Measurements from ENCODE around the gene FBXO46. TPM values are rescaled to one million over a fixed set of nuclear protein-coding genes. Genes with fewer than 3 reads are reported as not detected.

The FBXO46 gene
- total and polyA plus RNA-seq, 2 donors (not counting 1 experiment from before 2014, with no cell fraction given) = 19.9 to 44.5 TPM

GRCh38 chr19:45757695-45758094 is 27.0 kb upstream of the FBXO46 start:
- no peak for ATAC-seq (ENCODE audit: low read depth)
- Histone ChIP-seq H3K79me2 (ENCODE audit: control insufficient read depth, insufficient read depth, low read length) (no peaks in the 10 kb centered on the region), H3K27me3 (replicated peaks in 1 of 4; ENCODE audit: control extremely low read depth in 1 of 4, control insufficient read depth in 3 of 4, insufficient read depth in 4 of 4, low read length in 3 of 4) (peaks cover 0 to 5% (median 0%) of the 10 kb centered on the region in 4 experiments), H3K27ac (ENCODE audit: low read length in 2 of 2) (no peak overlapping the region), H3K4me2 (replicated peaks; ENCODE audit: low read depth, low read length, poor library complexity, severe bottlenecking) (no peak overlapping the region), H3K4me1 (ENCODE audit: control insufficient read depth in 2 of 2, insufficient read depth in 2 of 2, low read length in 2 of 2) (no peaks in the 10 kb centered on the region), H2AFZ (ENCODE audit: insufficient read depth, low read depth, low read length, poor library complexity, severe bottlenecking) (no peak overlapping the region), H3K4me3 (ENCODE audit: control extremely low read depth in 1 of 5, extremely low read depth in 1 of 5, insufficient read depth in 1 of 5, low read depth in 2 of 5, low read length in 4 of 5) (no peak overlapping the region), H3K9ac (ENCODE audit: low read length) (no peak overlapping the region), H3K9me3 (ENCODE audit: control extremely low read depth in 1 of 3, control insufficient read depth in 2 of 3, insufficient read depth in 1 of 3, low read length in 2 of 3) (no peaks in the 10 kb centered on the region), H4K20me1 (ENCODE audit: control insufficient read depth, insufficient read depth, low read length, poor library complexity, severe bottlenecking) (no peaks in the 10 kb centered on the region), H3K36me3 (replicated peaks in 1 of 2; ENCODE audit: control extremely low read depth in 1 of 2, control insufficient read depth in 1 of 2, extremely low read depth in 1 of 2, insufficient read depth in 2 of 2, low read length in 1 of 2) (no peaks in the 10 kb centered on the region)
- Mint-ChIP-seq H3K27me3 (peaks cover 9% of the 10 kb centered on the region), H3K4me1 (no peaks in the 10 kb centered on the region), H3K9me3 (ENCODE audit: insufficient read depth) (no peaks in the 10 kb centered on the region), H3K27ac (no peak overlapping the region), H3K4me3 (no peak overlapping the region)
- 88% methylated on average over 6 of the region's 9 CpGs for WGBS (ENCODE audit: insufficient coverage)
- ChIA-PET POLR2A (no interaction called here), CTCF (no interaction called here)
- DNase-seq = no peak
- TF ChIP-seq EZH2 (IDR thresholded peaks at IDR 0.05; ENCODE audit: borderline replicate concordance, insufficient read depth, low read depth, low read length, poor library complexity, severe bottlenecking) (no peak), CTCF (IDR thresholded peaks at IDR 0.05) (no peak)
- intact Hi-C loops (cut with micrococcal nuclease) = no loop called here

DNA sequence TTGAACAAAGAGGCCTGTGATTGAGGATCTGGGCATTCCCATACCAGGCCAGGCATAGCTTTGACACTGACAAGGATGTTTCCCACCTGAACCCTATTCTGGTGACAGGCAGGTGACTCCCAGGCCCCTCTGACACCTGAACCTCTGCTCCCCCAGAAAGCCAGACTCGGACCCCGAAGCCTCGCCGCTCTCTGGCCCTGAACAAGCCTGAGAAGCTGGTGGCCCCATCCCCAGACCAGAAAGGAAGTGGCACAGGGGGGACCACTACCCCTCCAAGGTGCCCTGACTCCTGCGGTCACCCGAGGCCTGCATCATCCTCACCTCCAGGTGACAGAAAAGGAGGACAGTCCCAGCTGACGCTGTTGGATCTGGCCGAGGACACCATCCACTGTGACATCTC is 23.6 kb upstream of the FBXO46 start:
- H3K27me3 Mint-ChIP-seq = peaks cover 7% of the 10 kb centered on the region
- 94% methylated on average over 8 of the region's 8 CpGs for WGBS (ENCODE audit: insufficient coverage)
- no peak overlapping the region for H3K4me2 ChIP-seq (replicated peaks; ENCODE audit: low read depth, low read length, poor library complexity, severe bottlenecking)
- H3K27me3 ChIP-seq (replicated peaks in 1 of 4; ENCODE audit: control extremely low read depth in 1 of 4, control insufficient read depth in 3 of 4, insufficient read depth in 4 of 4, low read length in 3 of 4) = peaks cover 0 to 2% (median 0%) of the 10 kb centered on the region in 4 experiments
- no peak overlapping the region for H2AFZ ChIP-seq (ENCODE audit: insufficient read depth, low read depth, low read length, poor library complexity, severe bottlenecking)
- H3K27ac Mint-ChIP-seq = no peak overlapping the region
- ATAC-seq (ENCODE audit: low read depth) (no peak), DNase-seq (no peak)
- no peaks in the 10 kb centered on the region for H3K79me2 ChIP-seq (ENCODE audit: control insufficient read depth, insufficient read depth, low read length)
- no peaks in the 10 kb centered on the region for H3K36me3 ChIP-seq (replicated peaks in 1 of 2; ENCODE audit: control extremely low read depth in 1 of 2, control insufficient read depth in 1 of 2, extremely low read depth in 1 of 2, insufficient read depth in 2 of 2, low read length in 1 of 2)
- H3K27ac ChIP-seq (ENCODE audit: low read length in 2 of 2) = no peak overlapping the region
- no peaks in the 10 kb centered on the region for H4K20me1 ChIP-seq (ENCODE audit: control insufficient read depth, insufficient read depth, low read length, poor library complexity, severe bottlenecking)
- H3K4me3 ChIP-seq (ENCODE audit: control extremely low read depth in 1 of 5, extremely low read depth in 1 of 5, insufficient read depth in 1 of 5, low read depth in 2 of 5, low read length in 4 of 5) = no peak overlapping the region
- ChIA-PET POLR2A (no interaction called here), CTCF (no interaction called here)
- TF ChIP-seq EZH2 (IDR thresholded peaks at IDR 0.05; ENCODE audit: borderline replicate concordance, insufficient read depth, low read depth, low read length, poor library complexity, severe bottlenecking) = no peak
- TF ChIP-seq CTCF (IDR thresholded peaks at IDR 0.05) = no peak
- no peak overlapping the region for H3K9ac ChIP-seq (ENCODE audit: low read length)
- intact Hi-C loops (cut with micrococcal nuclease) = no loop called here
- no peaks in the 10 kb centered on the region for H3K4me1 ChIP-seq (ENCODE audit: control insufficient read depth in 2 of 2, insufficient read depth in 2 of 2, low read length in 2 of 2)
- H3K9me3 ChIP-seq (ENCODE audit: control extremely low read depth in 1 of 3, control insufficient read depth in 2 of 3, insufficient read depth in 1 of 3, low read length in 2 of 3) = no peaks in the 10 kb centered on the region
- no peak overlapping the region for H3K4me3 Mint-ChIP-seq
- no peaks in the 10 kb centered on the region for H3K4me1 Mint-ChIP-seq
- H3K9me3 Mint-ChIP-seq (ENCODE audit: insufficient read depth) = no peaks in the 10 kb centered on the region
